GM19467 (cell line): ENCODE data around the gene NCLN.
"Not testable (repeated sequence)": the region's sequence is repeated elsewhere in the genome, so short reads cannot be mapped to it uniquely, and the experiment has no call there.

Source experiments
- ATAC-seq: cut with Tn5 transposase; IDR thresholded peaks from one replicate; pipeline ENCODE4 v1.9.1; 2021; ENCODE audit warnings: mild to moderate bottlenecking, moderate library complexity; ENCODE audit not compliant: unreplicated experiment

NCLN gene

GRCh38 chr19:3183721-3184641, 1.7 kb upstream of the NCLN start:
- no peak for ATAC-seq

- ATAC-seq: no peak
Observed at GRCh38 chr19:3184847-3185460, 776 bp upstream of the NCLN start.

- peak; percentile 25 for ATAC-seq
Observed at GRCh38 chr19:3186160-3186688, 494 bp downstream of the NCLN start.

- ATAC-seq: no peak
Observed at GRCh38 chr19:3186891-3187661, 1.3 kb downstream of the NCLN start.

- ATAC-seq: no peak
Observed at GRCh38 chr19:3187662-3188511, 2.2 kb downstream of the NCLN start.

GRCh38 chr19:3188627-3189596, 3.2 kb downstream of the NCLN start:
- no peak for ATAC-seq

- ATAC-seq: no peak
Observed at GRCh38 chr19:3189702-3190469, 4.2 kb downstream of the NCLN start.

GRCh38 chr19:3190470-3190770, 4.7 kb downstream of the NCLN start:
- ATAC-seq: no peak

GRCh38 chr19:3190921-3191805, 5.4 kb downstream of the NCLN start:
- ATAC-seq: no peak

- ATAC-seq: not testable (repeated sequence)
Observed at GRCh38 chr19:3191806-3192104, 6.0 kb downstream of the NCLN start.

- no peak for ATAC-seq
Observed at GRCh38 chr19:3192228-3192635, 6.5 kb downstream of the NCLN start.

GRCh38 chr19:3192684-3193083, 7.0 kb downstream of the NCLN start:
- no peak for ATAC-seq

- ATAC-seq: no peak
Observed at GRCh38 chr19:3193256-3194105, 7.8 kb downstream of the NCLN start.

- ATAC-seq: no peak
Observed at GRCh38 chr19:3194106-3195087, 8.7 kb downstream of the NCLN start.

- no peak for ATAC-seq
Observed at GRCh38 chr19:3196064-3196932, 10.6 kb downstream of the NCLN start.
